Activated CD4-positive, alpha-beta T cell treated with anti-CD3 and anti-CD28 coated beads for 24 hours (primary cell): Measurements from ENCODE around the gene APBA2.

Source experiments
- DNase-seq, 2 donors: peaks; one replicate each; pipeline ENCODE4 v3.0.0-alpha.2; 2020; ENCODE audit warnings: low read depth in 2 of 2

Gene APBA2

DNA sequence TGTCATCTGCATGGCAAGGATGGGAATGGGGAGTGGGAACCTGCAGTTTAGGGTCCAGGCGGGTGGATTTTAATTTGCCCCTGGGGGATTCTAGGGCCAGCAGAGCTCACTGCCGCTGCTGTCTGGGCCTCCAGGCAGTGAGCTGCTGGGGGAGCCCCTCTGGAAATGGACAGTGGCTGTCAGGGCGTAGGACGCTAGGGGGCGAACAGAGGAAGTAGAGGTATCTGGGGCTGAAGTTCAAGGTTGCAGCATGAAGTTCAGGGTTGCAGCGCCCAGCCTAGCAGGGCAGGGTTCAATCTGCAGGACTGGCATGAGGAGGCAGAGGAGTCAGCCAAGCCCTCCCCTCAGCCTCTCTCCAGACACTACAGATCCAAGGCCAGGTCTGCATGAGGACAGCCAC, 49.5 kb downstream of the APBA2 start:
- peak in 1 of 2 donors; percentile 23 for DNase-seq

DNA sequence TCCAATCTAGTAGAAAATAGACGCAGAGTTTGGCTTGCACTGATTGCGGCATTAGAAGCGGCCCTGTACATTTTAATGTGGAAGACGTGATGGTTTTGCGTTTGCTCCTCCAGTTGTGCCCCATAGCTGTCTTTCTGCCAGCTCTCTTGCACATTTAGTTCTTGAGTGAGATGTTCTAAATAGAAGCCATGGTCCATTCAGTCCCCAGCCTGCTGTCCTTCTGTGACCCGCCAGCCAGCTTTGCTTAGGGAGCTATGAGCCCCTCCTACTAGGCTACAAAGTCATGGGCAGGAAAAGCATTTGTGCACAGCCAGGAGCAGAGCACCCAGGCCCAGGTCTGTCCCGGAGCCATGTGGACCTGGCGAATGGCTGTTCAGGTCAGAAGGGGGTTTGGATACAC, 50.3 kb downstream of the APBA2 start:
- no peak for DNase-seq

DNA sequence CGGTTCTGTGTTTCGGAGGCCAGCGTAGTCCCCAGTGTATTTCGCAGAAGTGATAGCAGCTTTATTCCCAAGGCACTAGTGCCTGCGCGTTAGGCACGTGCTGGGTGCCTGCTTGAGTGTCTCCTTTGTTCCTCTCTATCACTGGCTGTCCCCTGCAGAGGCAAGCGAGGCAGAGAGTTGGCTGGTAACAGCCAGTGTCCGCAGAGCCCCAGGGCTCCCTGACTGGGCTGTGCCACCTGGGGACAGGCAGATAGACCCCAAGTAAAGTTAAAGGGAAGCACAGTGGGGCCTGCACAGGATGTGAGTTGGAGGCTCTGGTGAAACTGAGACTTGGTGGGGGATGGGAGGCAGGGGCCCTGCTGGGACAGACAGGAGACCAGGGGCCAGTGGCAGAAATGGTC, 50.7 kb downstream of the APBA2 start:
- DNase-seq, result no peak

DNA sequence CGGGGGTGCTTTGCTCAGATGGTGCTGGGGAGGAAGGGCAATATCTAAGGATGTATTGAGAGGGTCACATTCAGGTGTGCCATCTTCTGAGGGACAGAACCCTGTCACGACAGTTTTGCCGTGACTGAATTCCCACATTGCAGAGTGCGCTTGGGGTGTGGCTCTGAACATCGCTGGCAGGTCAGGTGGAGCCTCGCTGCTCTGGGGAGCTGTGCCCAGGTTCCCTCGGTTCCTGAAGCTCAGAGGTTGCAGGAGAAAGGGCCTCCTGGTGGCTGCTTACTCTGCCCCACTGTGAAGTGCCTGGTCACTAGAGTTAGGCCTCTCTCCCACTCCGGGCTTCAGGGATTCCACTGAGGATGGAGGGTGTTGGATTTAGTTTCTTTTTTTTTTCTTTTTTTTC, 51.5 kb downstream of the APBA2 start:
- no peak for DNase-seq

DNA sequence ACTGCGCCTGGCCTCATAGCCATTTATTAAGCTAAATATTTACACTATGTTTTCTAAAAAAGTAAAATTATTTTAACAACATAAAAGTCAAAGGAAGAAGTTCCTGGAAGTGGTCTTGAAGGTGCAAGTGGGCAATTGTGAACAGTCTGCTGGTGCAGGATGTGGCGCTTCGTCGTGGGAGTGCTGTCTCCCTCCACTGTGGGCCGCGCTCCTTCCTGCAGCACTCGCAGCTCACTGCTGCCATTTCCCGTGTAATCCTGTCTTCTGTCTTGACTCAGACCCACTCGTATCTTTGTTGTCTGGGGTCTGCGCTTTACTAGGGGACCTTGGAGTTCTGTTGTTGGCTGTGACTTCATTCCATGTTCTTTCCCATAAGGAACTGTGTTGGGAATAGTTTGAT, 56.3 kb downstream of the APBA2 start:
- peak in 1 of 2 donors; percentile 18 for DNase-seq

DNA sequence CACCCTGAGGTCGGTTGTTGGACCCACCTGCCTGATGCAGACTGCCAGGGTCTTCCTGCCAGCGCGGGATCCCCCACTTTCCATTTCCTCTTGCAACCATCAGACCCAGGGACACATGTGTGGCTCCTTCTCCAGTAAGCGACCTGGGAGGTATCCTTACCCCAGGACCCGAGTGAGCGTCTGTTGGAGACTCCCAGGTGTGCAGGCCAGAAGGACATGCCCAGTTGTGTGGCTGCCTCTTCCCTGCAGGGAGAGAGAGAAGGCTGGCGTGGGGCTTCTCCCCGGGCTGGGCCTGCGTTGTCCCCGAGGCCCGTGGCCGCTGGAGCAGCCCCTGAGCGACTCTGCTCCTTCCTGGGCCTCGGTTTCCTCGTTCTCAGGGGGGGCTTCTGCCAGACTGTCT, 56.8 kb downstream of the APBA2 start:
- DNase-seq, result no peak

DNA sequence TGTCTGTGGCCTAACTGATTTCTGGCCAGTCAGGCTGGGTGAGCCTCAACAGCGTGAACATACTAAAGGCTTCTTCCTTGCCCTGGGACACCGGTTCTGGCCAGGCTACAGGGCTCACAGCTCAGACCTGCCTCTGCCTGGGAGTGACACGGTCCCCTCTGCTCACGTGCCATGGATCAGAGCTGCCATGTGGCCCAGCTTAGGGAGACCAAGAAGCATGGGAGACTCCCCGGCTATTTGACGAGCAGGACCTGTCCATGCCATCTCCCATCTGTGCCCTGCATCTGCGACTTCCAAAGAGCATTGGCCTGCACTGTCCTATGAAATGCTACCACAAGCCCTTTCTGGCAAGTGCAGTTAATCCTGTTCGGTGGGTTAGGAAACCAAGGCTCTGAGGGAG, 57.4 kb downstream of the APBA2 start:
- DNase-seq, result no peak

DNA sequence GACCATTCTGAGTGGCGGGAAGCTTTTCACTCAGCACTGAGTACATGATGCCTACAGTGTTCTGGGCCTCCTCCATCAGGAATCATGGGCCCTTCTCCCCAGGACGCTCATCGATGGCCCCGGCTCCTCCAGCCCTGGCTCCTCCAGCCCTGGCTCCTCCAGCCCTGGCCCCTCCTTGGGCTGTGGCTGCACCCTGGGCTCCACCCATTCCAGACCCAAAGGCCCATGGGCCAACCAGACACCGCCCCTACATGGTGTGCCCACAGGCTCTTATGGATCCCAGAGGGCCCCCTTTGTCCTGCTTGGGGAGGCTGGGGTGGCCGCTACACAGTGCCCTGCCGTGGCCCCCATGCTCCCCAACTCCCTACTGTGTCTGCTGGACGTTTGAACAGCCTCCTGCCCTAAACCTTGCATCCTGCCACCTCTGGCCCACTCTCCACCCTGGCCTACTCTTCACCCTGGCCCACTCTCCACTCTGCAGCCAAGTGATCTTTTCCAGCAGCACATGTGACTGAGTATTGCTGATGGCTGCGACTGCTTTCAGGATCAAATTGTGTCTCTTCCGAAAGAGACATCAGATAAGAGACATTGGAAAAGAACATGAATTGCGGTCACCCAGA, 57.9 kb downstream of the APBA2 start:
- DNase-seq, result no peak

DNA sequence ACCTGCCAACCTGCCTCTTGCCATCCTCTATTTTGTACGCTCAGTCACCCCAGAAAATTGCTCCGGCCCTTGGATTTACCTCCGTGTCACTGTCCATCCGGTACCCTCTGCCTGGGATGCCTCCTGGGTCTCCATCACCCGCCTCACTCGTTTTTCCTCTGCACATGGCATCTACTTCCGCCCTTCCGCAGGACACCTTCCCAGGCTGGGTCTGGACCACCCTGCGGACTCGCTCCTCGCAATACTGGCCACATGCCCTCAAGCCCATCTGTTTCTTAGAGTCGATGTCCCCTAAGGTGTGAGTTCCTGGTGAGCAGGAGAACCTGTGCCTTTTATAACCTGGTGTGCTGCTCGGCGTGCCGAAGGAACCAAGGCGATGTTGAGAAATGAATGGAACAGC, 58.5 kb downstream of the APBA2 start:
- DNase-seq, result no peak

DNA sequence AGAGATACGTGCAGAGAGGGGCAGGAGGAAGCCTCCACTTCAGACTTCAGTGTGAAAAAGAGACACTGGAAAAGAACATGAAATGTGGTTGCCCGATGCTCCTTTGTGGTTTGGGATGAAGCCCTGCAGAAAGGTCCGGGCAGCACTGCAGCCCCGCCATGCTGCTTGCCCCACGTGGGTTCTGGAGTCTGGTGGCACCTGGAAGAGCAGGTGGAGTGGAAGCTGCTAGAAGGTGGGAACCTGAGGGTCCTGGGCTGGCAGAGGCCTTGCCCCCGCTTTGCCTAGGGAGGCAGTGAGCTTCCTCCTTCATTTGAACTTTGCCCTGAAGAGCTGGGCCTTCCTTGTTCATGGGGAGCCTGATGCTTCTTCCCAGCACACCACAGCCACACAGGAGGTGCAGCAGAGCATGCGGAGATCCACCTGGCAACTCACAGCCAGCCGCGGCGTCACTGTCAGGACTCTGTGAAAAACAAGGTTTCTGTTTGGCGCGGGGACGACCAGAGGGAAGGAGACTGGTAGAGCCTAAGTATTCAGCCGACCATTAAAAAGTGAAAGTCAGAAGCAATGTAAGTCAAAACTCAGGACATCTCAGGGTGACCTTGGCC, 59.0 kb downstream of the APBA2 start:
- DNase-seq, result no peak

DNA sequence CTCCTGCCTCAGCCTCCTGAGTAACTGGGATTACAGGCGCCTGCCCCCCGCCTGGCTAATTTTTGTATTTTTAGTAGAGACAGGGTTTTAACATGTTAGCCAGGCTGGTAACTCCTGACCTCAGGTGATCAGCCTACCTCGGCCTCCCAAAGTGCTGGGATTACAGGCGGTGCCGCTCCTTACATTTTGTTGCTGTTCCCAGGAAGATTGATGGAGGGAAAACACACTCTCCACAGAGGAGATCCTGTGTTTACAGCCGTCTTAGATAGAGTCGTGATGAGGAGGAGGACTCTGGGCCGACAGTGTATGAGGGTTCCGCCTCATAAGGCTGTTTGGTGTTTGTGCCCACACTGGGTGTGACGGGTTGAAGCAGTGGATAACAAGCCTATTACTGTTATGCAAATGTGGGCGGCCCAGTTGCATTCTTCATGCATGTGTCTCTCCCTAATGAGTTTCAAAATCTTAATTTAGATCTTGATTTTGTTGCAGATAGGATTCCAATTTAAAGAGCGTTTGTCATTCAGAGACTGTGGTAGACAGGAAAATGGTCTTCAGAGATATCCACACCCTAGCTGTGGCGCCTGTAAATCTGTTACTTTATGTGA, 60.0 kb downstream of the APBA2 start:
- no peak for DNase-seq

DNA sequence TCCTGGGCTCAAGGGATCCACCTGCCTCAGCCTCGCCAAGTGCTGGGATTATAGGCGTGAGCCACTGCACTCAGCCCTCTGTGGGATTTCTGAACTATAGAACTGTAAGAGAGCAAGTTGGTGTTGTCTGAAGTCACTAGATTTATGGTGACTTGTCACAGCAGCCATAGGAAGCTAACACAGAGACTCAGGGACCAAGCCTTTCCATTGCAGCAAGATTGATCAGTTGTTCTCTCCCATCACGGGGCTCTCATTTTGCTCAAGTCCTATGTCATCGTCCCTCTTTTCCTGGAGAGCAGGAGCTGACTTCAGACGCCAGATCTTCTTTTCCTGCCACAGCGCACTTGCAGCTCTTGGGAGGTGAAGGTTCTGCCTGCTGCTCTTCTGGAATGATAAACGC, 61.0 kb downstream of the APBA2 start:
- DNase-seq, result no peak

DNA sequence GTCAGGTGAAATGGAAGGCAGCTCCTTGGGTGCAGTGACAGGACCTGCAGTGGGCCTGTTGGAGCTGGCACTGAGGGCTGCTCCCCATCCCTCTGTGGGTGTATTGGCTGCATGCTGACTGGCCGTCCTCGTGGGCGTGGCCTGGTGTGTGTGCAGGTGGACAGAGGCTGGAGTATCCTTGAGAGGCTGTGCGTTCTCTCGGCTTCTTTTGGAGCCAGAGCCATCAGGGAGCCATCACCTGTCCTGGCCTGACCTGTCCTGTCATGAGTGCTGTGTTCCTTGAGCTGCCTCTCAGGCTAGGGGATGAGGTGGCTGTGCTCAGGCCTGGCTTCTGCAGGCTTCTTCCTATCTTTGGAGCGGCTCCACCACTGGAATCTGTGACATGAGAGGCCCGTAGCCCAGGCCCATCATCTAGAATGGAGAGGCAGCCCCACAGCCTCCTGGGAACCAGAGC, 61.5 kb downstream of the APBA2 start:
- no peak for DNase-seq

DNA sequence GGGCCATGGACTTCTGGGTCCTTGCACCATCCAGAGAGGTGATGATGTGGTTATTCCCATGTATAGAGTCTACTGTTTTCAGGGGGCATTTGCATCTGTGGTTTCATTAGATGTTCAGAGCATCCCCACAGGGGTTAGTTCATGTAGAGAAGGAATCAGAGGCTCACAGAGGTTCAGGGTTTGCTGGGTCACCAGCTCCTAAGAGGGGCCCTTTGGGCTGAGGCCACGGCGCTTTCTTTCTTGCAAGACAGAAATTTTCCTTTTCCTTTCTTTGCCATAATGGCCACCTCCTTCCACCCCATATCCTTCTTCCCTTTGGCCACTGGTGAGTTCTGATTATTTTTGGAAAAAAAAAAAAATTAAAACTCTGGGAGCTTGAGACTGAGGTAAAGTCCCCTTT, 62.3 kb downstream of the APBA2 start:
- no peak for DNase-seq

DNA sequence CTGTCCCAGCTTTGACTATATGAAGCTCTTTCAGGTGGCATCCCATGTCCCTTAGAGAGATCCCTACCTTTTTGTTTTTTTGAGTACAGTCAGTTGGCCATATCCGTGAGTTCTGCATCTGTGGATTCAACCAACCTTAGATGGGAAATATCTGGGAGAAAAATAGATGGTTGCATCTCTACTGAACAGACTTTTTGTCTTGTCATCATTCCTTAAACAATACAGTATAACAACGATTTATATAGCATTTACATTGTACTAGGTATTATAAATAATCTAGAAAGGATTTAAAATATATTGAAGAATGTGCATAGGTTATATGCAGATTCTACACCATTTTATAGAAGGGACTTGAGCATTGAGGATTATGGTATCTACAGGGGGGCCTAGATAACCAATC, 65.1 kb downstream of the APBA2 start:
- DNase-seq, result no peak

DNA sequence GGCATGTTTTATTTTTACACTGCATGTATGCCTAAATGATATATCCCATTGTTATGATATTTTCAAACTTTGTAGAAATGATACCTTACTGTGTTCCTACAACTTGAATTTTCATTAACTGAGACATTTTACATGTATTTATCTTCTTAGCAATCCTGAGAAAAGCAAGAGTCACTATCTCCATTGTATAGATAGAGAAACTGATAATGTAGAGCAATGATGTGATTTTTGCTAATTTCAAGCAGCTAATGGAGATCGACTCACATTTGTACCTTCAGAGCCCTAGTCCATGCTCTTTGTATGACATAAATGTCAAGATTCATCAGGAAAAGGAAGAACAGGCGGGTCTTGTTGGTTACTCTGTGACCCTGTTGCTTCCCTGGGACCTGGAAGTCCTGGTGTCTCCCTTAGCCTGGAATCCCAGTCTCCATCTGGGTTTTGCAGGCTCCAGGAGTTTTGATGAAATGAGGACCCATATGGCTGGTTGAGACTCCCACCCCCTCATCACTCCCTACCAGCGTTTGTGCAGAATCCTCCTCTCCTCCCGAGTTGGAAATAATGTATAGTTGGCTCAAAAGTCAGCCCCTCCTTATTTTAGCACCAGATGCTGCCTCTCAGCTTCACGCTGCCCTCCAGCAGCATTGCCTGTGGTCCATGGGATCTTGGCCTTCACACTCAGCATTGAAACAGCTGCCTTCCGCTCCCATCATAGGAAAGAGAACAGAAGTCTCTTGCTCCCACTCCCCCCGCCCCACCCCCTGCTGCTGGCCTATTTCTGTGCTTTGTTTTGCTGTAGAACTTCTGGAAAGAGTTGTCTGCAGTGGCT, 67.1 kb downstream of the APBA2 start:
- DNase-seq, result no peak

DNA sequence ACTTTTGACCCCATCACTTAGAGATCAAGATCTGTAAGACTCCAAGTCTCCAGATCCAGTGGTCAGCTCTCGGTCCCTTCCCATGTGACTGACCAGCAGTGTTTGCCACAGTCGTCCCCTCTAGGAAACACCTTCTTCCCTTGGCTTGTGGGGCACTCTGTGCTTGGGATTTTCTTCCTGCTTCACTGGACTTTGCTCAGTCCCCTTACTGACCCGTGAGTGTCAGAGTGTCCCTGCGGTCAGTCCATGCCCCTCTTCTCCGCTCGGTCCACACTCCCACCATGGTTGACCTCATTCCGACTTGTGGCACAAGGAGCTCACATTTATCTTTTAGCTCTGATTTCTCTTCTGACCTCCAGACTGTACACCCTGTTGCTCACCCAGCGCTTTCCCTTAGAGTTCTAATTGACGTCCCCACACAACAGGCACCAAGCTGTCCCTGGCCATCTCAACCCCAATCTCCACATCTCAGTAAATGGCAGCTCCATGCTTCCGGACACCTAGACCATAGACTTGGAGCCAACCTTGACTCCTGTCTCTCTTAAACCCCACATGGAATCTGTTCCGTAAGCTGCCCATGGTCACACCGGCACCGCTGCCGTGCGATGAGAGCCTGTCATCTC, 67.9 kb downstream of the APBA2 start:
- DNase-seq, result no peak

DNA sequence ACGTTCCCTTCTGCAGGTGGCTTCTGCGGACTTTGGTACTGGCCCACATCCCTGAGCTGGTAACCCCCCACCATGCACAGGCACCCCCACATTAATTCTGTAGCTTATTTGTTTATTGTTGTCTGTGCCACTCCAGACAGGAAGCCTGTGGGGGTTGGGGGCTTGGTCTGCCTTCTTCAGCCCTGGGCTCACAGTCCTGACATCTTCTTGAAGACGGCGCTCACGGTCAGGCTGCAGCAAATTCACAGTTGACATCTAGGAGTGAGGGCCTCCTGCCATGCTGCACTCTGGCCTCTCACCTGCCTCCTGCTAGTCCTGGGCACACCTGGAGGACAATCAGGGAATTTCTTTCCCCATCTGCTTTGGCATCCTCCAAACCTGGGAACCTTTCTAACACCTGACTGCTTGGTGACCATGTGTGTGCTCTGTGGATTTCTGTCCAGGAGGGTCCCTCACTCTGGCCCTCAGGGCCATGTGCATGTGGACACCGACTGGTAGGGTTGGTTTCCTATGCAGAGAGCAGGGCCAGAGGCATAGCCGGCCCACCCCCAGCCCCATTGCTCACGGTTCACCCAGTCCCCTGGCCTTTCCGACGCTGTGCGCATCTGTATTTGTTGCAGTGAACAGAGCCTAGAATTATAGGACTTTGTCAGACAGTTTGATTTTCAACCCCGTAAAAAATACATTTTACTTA, 68.8 kb downstream of the APBA2 start:
- no peak for DNase-seq

DNA sequence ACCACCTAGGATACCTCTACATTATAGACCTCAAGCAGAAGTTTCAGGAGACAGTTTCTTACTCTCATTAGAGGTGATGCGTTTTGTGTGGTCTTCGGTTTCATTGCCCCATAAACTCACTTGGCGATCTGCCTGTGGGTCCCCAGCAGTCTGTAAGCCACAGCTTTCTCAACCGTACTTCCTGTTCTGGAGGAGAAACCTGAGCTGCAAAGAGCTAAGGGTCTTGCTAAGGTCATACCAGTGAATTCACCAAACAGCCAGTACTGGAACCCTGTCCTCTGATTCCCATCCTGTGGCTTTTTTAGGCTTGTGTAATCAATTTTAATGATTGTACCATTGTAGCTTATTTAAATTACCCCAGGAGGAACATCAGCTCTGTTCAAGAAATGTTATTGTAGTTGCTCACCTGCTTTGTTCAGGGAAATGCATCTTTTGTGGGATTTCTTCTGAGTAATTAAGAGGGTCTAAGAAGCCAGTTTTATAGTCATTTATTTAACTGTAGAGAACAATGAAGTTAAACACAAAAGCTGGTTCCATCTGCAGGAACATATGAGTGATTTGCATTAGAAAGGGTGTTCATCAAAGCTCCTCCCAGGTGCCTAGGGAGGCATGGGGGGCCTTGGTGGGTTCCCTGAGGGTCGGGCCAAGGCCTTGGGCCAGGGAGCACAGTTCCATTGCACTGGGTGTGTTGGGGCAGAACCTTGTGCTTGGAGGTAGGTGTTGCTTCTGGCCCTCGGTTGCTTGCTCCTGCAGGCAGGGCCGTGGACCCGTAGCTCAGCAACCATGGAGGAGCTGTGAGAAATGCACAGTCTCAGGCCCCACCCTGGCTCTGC, 69.6 kb downstream of the APBA2 start:
- DNase-seq, result no peak

DNA sequence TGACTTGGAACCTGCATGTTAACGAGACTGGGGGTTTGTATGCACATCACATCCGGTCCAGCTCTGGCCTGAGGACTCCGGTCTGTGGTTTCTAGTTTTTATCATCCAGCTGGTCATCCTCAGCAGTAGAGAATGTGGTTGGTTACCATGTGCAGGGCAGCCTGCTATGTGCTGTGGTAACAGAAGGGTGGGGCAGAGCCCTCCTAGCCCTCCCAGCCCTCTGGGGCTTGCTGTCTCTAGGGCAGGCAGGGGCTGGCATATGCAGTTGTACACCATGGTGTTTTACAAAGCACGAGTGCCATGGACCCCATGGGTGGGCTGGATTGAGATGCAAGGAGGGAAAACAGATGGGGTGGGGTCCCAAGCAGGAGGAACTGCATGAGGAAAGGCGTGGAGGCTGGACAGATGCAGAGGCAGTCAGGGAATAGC, 70.2 kb downstream of the APBA2 start:
- no peak for DNase-seq

DNA sequence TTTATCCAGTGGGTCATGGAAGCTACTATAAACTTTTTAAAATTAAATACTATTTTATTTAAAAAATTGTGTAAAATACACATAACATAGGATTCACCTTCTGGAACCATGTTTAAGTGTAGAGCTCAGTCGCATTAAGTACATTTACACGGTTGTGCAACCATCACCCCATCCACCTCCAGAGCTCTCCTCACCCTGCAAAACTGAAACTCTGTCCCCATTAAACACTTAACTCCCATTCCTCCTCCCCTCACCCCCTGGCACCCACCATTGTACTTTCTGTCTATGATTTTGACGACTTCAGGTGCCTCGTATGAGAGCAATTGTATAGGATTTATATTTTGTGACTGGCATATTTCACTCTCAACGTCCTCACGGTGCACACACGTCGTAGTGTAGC, 70.7 kb downstream of the APBA2 start:
- DNase-seq, result no peak
